Gastroesophageal sphincter (tissue), 4 donors: ENCODE measurements around the gene TMCO4. TPM values are rescaled to one million over a fixed set of nuclear protein-coding genes. Genes with fewer than 3 reads are reported as not detected.
"Not testable (repeated sequence)": the region's sequence is repeated elsewhere in the genome, so short reads cannot be mapped to it uniquely, and the experiment has no call there.

ENCODE experiments used
- ATAC-seq: fragments of 150-250 bp; one replicate; pipeline ENCODE4 v1.9.1; 2016; ENCODE audit warnings: mild to moderate bottlenecking, moderate library complexity
- H3K27ac ChIP-seq, 4 donors: fragments of 200-600 bp; sonication (generic) in 3 of 4; 1 replicate in 3 of 4; 2 replicates in 1 of 4; pipeline ENCODE4 v1.5.1; 2016 to 2019
- H3K27me3 ChIP-seq: fragments of 200-600 bp; sonication (generic); one replicate; pipeline ENCODE4 v1.5.1; 2019
- H3K36me3 ChIP-seq, 2 donors: fragments of 200-600 bp; sonication (generic); one replicate each; pipeline ENCODE4 v1.5.1; 2019; ENCODE audit warnings: control low read depth in 1 of 2
- H3K4me1 ChIP-seq, 3 donors: fragments of 200-600 bp; sonication (generic); 1 replicate in 2 of 3; 2 replicates in 1 of 3; pipeline ENCODE4 v1.5.1; 2016 to 2019; ENCODE audit warnings: control low read depth in 2 of 3
- H3K4me3 ChIP-seq, 2 donors: fragments of 200-600 bp; sonication (generic); one replicate each; pipeline ENCODE4 v1.5.1; 2019; ENCODE audit warnings: mild to moderate bottlenecking in 1 of 2, moderate library complexity in 1 of 2
- H3K9me3 ChIP-seq, 3 donors: fragments of 200-600 bp; sonication (generic); one replicate each; pipeline ENCODE4 v1.5.1; 2017 to 2019; ENCODE audit warnings: control low read depth in 2 of 3
- CTCF ChIP-seq, 4 experiments: fragments of 200-600 bp in 2 of 4; fragments of 450-650 bp in 2 of 4; sonication (generic) in 1 of 4; IDR thresholded peaks; one replicate each; pipeline ENCODE4 v1.5.1; 2017 to 2019; ENCODE audit warnings: antibody characterized with exemption in 4 of 4, mild to moderate bottlenecking in 2 of 4, moderate library complexity in 2 of 4
- EP300 ChIP-seq: sonication (generic); formaldehyde crosslinking; IDR thresholded peaks from one replicate; pipeline ENCODE4 v1.6.1; 2017; ENCODE audit warnings: antibody characterized with exemption, mild to moderate bottlenecking
- POLR2A ChIP-seq, 2 donors: fragments of 450-650 bp; IDR thresholded peaks; one replicate each; pipeline ENCODE4 v1.6.1; 2017; ENCODE audit warnings: antibody characterized with exemption in 2 of 2, mild to moderate bottlenecking in 2 of 2, moderate library complexity in 1 of 2
- POLR2AphosphoS5 ChIP-seq: sonication (generic); formaldehyde crosslinking; IDR thresholded peaks from one replicate; pipeline ENCODE4 v1.6.1; 2017; ENCODE audit warnings: antibody characterized with exemption
- WGBS, 2 donors: methylation state at CpG; one replicate each; pipeline ENCODE4 v1.1.5; 2018; ENCODE audit warnings: low coverage in 1 of 2; 5-methylcytosine and 5-hydroxymethylcytosine counted together
- total RNA-seq, 4 donors: library from RNA; depleted of rRNA; stranded (reverse); fragments of >200 nt; gene quantifications; one replicate each; pipeline ENCODE4 v1.1.0, GENCODE V29; 2016

TMCO4 gene
- total RNA-seq, 4 donors from 2014 or later: 18.1 to 36.9 (median 24.5) TPM

DNA sequence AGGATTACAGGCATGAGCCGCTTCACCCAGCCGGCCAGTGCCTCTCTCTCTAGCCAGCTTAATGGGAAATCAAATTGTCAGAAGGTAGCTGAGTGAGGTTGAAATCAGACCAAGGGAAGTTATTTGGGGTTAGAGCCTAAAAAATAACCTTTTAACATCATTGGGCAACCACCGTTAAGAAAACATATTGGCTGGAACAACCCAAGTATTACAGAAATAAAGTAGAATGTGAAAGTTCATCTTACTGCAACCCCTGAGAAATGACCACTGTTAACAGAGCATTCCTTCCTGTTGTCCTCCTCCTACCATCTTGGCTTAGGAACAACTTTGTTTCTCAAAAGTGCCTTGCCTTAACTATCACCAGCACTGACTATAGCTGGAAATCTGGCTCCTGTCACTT is 18.6 kb upstream of the TMCO4 start:
- H3K36me3 ChIP-seq: no peaks in the 10 kb centered on the region
- no peaks in the 10 kb centered on the region for H3K27me3 ChIP-seq
- TF ChIP-seq EP300: no peak
- no peak for TF ChIP-seq POLR2AphosphoS5
- TF ChIP-seq POLR2A (IDR thresholded peaks at IDR 0.05): no peak
- no peak for TF ChIP-seq CTCF (IDR thresholded peaks at IDR 0.05)
- H3K9me3 ChIP-seq: no peaks in the 10 kb centered on the region
- no peak overlapping the region for H3K27ac ChIP-seq
- H3K4me1 ChIP-seq: no peaks in the 10 kb centered on the region
- WGBS, 2 donors: 67 to 83% methylated on average over 1 to 2 of the region's 3 CpGs
- H3K4me3 ChIP-seq: no peak overlapping the region
- no peak for ATAC-seq

DNA sequence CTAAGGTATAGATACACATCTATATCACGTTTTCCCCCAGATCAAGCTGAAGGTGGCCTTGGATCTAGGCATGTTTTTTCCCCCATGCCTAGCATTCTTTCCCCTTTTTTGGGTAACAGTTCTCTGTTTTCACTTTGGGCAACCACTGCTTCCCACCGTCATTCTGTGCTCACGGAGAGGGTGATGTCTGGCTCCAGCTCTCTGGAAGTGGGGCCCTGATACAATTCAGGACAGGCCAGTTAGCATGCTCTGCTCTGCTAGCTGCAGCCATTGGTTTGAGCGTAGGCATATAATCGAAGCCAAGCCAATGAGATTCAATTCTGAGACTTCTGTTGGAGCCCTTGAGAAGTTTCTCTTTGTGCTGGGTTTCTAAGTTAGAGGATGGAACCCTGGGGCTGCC is 17.4 kb upstream of the TMCO4 start:
- no peaks in the 10 kb centered on the region for H3K9me3 ChIP-seq
- no peak for ATAC-seq
- H3K4me3 ChIP-seq: no peak overlapping the region
- no peaks in the 10 kb centered on the region for H3K4me1 ChIP-seq
- WGBS, 2 donors: 66 to 71% methylated on average over 1 to 3 of the region's 5 CpGs
- no peaks in the 10 kb centered on the region for H3K27me3 ChIP-seq
- H3K36me3 ChIP-seq: no peaks in the 10 kb centered on the region
- H3K27ac ChIP-seq: no peak overlapping the region
- TF ChIP-seq EP300 (no peak), CTCF (IDR thresholded peaks at IDR 0.05) (no peak), POLR2AphosphoS5 (no peak), POLR2A (IDR thresholded peaks at IDR 0.05) (no peak)

- not testable (repeated sequence) for ATAC-seq, H3K36me3 ChIP-seq, H3K9me3 ChIP-seq, H3K27me3 ChIP-seq, H3K27ac ChIP-seq, H3K4me1 ChIP-seq, H3K4me3 ChIP-seq
- WGBS, 2 donors: 53 to 60% methylated on average over 1 of the region's 1 CpG
These were observed 17.0 kb upstream of the TMCO4 start for GRCh38 chr1:19816737-19817086.

DNA sequence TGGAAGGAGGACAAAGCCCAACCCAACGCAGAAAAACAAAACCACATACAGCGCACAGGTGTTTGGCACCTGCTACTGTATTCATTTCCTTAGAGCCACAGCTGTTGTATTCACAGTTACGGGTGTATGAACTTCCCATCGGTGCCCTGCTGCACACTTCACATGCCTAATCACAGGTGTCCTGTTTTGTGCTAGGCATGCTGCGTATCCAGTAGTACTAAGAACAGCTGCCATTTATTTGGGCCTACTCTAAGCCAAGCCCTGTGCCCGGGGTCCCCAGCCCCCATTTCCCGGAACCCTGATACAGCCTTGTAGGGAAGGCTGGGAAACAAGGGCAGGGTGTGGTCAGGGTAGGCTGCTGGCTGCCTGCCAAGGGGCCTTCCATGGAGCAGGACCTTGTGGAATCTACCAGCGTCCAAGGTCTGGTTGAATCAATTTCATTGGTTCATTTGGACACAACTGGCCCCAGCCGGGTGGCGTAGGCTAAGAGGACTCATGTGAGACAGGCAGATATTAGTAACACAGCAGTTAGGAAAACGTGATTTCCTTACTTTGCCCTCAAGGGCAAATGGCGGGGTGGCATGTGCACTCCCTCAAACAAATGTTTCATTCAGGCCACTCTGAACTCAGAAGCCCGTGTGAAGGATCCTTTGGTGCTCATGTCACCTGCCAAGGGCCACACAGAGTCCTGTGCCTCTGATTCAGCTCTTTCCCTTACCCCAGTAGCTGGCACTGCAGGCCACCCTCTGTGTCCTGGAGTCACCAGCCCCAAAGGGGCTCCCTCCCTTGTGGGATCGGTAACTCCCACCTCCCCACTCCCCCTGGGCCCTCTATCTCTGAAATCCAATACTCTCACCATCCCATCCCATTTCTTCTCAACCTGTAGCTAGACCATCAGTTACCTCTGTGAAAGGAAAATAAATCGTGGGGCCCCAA is 16.4 kb upstream of the TMCO4 start:
- ATAC-seq: no peak
- 73 to 74% methylated on average over 5 to 10 of the region's 15 CpGs for WGBS, 2 donors
- no peaks in the 10 kb centered on the region for H3K27me3 ChIP-seq
- H3K4me3 ChIP-seq: no peak overlapping the region
- no peaks in the 10 kb centered on the region for H3K36me3 ChIP-seq
- H3K9me3 ChIP-seq: no peaks in the 10 kb centered on the region
- no peak for TF ChIP-seq POLR2A (IDR thresholded peaks at IDR 0.05)
- TF ChIP-seq EP300: no peak
- TF ChIP-seq POLR2AphosphoS5: no peak
- TF ChIP-seq CTCF (IDR thresholded peaks at IDR 0.05): no peak
- H3K4me1 ChIP-seq: no peaks in the 10 kb centered on the region
- no peak overlapping the region for H3K27ac ChIP-seq

DNA sequence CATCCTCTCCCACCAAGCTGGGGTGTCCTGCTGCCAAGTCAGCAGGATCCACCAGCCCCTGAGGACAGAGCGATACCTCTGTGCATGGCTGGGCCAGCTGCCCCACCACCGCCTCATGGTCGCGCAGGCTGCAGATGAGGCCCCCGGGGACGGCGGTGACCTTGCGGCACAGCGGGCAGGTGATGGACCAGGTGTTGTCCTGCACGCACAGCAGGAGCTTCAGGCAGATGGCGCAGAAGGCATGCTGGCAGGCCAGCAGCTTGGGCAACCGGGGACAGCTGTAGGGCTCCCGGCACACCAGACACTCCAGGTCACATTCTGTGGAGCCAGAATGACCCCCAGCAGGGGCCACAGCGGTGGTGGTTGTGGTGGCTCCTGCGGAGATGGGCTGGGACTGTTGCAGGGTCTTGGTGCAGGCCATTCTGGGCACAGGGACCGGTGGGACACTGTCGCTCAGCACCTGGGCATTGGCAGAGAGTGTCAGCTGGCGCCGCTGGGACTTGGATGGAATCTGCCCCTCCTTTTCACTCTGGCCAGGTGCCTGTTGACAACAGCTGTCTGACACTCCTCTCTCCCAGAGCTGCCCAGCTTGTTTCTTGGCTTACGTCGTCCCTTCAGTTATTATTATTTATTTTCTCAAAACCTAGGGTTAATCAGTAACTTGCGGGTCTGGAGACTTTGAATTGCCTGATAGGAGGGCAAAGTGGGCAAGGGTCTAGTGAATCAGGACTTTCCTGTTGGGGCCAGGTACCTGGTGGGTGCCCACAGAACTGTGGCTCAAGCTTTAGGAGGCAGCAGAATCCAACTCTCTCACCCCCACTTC is 15.2 kb upstream of the TMCO4 start, which contains the start of gene RNF186:
Gene RNF186 (minus strand): TSS at position 603 of the 823 bp plus-strand sequence. CDS start 182 bp downstream, at position 421.
- TF ChIP-seq CTCF (IDR thresholded peaks at IDR 0.05): no peak
- no peak for TF ChIP-seq POLR2A (IDR thresholded peaks at IDR 0.05)
- no peak for TF ChIP-seq EP300
- TF ChIP-seq POLR2AphosphoS5: no peak
- Histone ChIP-seq H3K27ac (no peak within 1 kb of the TSS), H3K9me3 (no peaks in the 10 kb centered on the region), H3K4me3 (no peak within 1 kb of the TSS), H3K36me3 (no peaks in the 10 kb centered on the region), H3K4me1 (no peaks in the 10 kb centered on the region), H3K27me3 (no peaks in the 10 kb centered on the region)
- ATAC-seq: no peak
- WGBS, 2 donors: 64 to 90% methylated on average over 3 to 7 of the region's 22 CpGs
